Measurements from ENCODE around the gene SIRT7.

The SIRT7 gene

DNA sequence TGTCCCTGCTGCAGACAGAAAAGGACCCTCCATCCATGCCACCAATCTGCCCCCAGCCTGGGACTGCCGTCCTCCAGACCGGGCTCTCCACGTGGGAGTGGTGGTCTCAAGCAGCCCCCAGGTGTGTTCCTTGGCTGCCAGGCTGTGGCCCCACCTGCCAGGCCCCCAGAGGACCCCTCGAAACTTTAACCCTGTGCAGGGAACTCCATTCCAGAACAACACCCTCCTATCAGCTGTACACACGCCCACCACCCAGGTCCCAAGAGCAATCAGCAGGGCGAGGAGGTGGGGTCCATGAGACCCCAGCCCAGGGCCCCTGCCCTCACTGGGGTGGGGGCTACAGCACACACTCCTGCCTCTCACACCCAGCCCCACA is 17.7 kb upstream of the SIRT7 start:
- H3K4me3 ChIP-seq: no peak overlapping the region
- peaks cover 0 to 72% of the 10 kb centered on the region in 2 donors for H3K27me3 ChIP-seq
- no peaks in the 10 kb centered on the region for H3K36me3 ChIP-seq
- no peaks in the 10 kb centered on the region for H3K9me3 ChIP-seq
- peaks cover 0 to 31% (median 27%) of the 10 kb centered on the region in 4 donors for H3K4me1 ChIP-seq
- intact Hi-C loops (cut with DNase I; ENCODE audit: low total_unique reads): no loop called here
- no peak overlapping the region for H3K27ac ChIP-seq
- no peak for DNase-seq
- TF ChIP-seq, protein P1, sequence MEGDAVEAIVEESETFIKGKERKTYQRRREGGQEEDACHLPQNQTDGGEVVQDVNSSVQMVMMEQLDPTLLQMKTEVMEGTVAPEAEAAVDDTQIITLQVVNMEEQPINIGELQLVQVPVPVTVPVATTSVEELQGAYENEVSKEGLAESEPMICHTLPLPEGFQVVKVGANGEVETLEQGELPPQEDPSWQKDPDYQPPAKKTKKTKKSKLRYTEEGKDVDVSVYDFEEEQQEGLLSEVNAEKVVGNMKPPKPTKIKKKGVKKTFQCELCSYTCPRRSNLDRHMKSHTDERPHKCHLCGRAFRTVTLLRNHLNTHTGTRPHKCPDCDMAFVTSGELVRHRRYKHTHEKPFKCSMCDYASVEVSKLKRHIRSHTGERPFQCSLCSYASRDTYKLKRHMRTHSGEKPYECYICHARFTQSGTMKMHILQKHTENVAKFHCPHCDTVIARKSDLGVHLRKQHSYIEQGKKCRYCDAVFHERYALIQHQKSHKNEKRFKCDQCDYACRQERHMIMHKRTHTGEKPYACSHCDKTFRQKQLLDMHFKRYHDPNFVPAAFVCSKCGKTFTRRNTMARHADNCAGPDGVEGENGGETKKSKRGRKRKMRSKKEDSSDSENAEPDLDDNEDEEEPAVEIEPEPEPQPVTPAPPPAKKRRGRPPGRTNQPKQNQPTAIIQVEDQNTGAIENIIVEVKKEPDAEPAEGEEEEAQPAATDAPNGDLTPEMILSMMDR (IDR thresholded peaks at IDR 0.05): no peak

DNA sequence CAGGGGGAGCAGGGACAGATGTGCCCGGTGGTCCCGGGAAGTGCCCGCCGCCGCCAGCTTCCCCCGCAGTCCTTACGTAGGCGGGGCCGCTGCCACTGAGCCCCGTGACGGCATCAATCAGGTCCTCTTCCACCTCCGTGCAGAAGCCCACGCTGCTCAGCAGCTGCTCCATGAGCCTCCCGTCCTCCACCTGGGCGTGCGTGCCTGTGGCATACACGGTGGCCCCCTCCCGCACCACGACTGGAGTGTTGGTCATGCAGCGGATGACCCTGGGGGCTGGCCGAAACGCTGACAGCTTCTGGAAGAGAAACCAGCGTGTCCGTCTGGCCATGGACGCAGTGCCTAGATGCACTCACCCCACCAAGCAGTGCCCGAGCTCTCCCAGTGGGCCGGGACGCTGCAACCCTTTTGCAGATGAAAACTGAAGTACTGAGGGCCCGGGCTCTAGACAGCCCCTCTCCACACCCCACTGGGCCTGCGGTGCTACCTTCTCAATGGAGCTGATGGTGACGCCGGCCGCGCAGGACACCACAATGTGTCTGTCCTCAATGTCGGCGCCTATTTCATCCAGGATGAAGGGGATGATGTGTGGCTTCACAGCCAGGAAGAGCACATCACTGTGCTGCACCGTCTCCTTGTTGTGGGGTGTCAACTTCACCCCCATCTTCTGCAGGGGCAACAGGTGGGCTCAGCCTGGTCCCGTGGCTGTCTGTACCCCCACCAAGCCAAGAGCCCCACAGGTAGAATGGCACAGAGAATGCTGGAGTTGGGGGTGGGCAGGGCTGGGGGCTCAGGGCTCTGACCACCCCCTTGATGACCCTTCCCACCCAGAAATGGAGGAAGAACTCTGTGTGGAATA is 17.1 kb upstream of the SIRT7 start:
- H3K9me3 ChIP-seq: no peaks in the 10 kb centered on the region
- H3K4me3 ChIP-seq: no peak overlapping the region
- DNase-seq: no peak
- H3K36me3 ChIP-seq: no peaks in the 10 kb centered on the region
- H3K4me1 ChIP-seq: peaks cover 0 to 25% (median 23%) of the 10 kb centered on the region in 4 donors
- TF ChIP-seq, protein P1 (IDR thresholded peaks at IDR 0.05): no peak
- peaks cover 0 to 68% of the 10 kb centered on the region in 2 donors for H3K27me3 ChIP-seq
- no peak overlapping the region for H3K27ac ChIP-seq
- intact Hi-C loops (cut with DNase I; ENCODE audit: low total_unique reads): no loop called here

DNA sequence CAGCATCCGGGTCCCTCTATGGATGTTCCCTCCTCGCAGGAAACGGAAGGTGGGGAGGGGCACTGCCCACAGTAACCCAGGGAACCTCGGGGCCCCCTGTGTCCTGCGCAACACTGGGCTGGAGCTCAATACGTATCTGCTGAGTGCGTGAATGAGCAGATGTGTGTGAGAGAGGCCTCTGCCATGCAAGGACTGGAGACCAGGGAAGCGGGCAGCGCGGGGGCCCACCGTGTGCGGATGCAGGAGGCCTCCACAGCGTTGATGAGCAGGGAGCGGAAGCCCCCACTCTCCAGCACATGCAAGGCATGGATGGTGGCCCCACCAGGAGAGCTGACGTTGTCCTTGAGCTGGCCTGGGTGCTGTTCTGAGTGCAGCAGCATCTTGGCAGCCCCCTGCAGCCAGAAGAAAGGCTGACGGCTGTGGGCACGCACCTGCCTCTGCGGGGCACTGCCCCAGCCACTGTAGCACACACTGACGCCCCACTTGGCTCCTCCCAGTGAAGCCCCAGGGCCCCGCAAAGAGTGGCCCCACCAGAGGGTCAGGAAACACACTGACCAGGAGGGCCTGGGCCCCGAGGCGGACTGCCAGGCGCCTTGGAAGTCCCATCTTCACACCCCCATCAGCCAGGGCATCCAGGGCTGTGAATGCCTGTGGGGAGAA is 16.3 kb upstream of the SIRT7 start:
- DNase-seq: no peak
- TF ChIP-seq, protein P1 (IDR thresholded peaks at IDR 0.05): no peak
- Histone ChIP-seq H3K36me3 (no peaks in the 10 kb centered on the region), H3K4me3 (no peak overlapping the region), H3K27me3 (peaks cover 0 to 68% of the 10 kb centered on the region in 2 donors), H3K4me1 (peaks cover 0 to 17% (median 15%) of the 10 kb centered on the region in 4 donors), H3K9me3 (no peaks in the 10 kb centered on the region), H3K27ac (no peak overlapping the region)
- intact Hi-C loops (cut with DNase I; ENCODE audit: low total_unique reads): no loop called here

DNA sequence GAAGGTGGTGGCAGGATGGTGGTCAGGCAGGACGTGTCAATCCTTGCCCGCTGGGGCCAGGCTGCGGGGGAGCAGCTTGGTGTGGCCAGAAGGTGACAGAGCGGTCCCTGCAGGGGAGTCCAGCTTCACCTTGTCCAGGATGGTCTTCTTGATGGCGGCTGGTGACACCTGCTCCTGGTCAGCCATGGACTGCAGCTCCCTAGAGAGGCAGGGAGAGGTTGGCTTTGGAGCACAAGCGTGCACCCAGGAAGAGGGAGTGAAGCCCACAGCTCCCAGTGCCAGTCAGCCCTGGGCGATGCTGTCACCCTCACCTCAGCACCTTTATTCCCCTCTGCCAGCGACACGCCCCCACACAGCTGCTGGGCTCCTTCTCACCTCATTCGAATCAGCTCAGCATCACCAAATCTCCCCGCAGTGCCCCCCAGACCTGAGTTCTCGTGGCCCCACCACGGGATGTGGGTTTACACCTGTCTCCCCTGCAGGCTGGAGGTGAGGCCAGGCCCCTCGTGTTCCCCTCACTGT is 15.3 kb upstream of the SIRT7 start:
- Histone ChIP-seq H3K27me3 (peaks cover 0 to 67% of the 10 kb centered on the region in 2 donors), H3K27ac (no peak overlapping the region), H3K9me3 (no peaks in the 10 kb centered on the region), H3K4me3 (no peak overlapping the region), H3K4me1 (peaks cover 0 to 25% (median 18%) of the 10 kb centered on the region in 4 donors), H3K36me3 (no peaks in the 10 kb centered on the region)
- no peak for DNase-seq
- intact Hi-C loops (cut with DNase I; ENCODE audit: low total_unique reads): no loop called here
- TF ChIP-seq, protein P1 (IDR thresholded peaks at IDR 0.05): no peak

DNA sequence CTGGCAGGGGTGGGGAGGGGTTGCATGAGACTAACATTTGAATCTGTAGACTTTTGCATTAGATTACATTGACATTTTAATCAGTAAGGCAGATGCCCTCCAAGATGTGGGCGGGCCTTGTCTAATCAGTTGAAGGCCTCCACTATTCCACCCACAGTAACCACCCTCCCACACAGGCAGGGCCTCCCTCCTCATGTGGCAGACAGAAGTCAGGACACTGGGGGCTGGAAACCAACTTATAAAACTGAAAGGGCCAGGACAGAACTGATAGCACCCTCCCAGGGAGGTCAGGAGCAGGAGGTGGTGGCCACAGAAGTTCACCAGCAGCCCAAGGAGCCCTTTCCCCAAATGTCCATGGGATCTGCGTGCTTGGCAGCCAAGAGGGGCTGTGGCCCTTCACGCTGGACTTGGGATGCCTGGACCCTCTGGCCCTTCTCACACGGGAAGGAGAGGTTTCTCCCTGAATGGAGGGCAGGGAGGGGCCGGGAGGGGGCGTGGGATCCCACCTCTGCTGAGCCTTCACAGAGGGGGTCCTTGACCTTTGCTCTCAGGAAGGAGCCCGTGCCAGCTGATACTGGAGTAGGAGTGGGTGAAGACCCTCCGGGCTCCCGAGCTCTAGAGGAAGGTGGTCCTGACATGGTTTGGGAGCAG is 14.5 kb upstream of the SIRT7 start:
- Histone ChIP-seq H3K36me3 (no peaks in the 10 kb centered on the region), H3K27ac (no peak overlapping the region), H3K9me3 (no peaks in the 10 kb centered on the region), H3K4me3 (no peak overlapping the region), H3K4me1 (peaks cover 0 to 24% (median 15%) of the 10 kb centered on the region in 4 donors), H3K27me3 (peaks cover 0 to 67% of the 10 kb centered on the region in 2 donors)
- intact Hi-C loops (cut with DNase I; ENCODE audit: low total_unique reads): no loop called here
- TF ChIP-seq, protein P1 (IDR thresholded peaks at IDR 0.05): no peak
- no peak for DNase-seq
